ENCODE measurements around the gene PRKAA1. TPM values are rescaled to one million over a fixed set of nuclear protein-coding genes. Genes with fewer than 3 reads are reported as not detected.

Gene PRKAA1
- total and polyA plus RNA-seq, 2 of the 13 experiments (the other 11 are each of a cell fraction or from before 2014, with no cell fraction given), result 36.6 to 58.0 TPM

DNA sequence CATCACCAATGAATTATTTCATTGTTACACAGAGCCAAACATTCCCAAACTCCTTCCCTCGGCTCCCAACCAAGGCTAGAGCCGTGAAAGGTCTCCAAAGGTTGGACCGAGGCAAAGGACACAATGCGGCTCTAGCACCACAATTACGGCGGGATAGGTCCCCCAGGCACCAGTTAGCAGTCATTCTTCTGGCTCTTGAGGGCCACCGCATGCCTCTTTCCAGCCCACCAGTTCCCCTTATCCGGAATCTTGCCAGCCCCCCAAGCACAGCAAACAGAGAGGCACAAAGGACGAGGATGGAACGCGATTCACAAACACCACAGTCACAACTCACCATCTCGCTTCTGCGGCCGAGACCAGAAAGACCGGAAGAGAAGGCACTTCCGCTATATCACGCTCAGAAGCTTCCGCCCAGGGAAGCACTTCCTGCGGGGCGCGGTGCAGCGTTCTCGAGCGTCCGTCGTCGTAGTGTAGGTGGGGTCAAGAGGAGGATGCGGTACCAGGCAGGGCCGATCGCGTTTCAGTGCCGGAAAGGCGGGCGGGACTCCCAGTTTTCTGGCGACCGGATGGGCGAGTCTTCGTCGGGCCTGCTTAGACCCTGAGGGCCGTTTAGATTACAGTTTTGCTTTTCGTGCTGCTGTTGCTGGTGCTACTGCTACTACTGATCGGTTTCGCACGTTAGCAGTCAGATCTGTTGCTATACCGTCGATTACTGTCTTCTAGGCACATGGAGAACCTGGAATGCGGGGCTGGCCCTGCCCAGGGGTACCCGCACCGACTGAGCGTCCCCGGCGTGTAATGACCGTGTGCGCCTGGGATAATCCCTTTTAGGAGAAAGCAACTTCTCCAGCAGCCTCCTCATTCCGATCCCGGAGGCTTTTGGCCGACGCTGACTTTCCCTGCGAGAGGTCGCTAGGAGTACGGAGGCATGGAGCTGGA, 36.9 kb upstream of the PRKAA1 start, which contains the start of gene RPL37 (continued):
- TF ChIP-seq NFYB (CRISPR knock-in tag; IDR thresholded peaks at IDR 0.05) (peak; percentile 11; the same call in 1 of the 2 replicates), ZNF761 (CRISPR knock-in tag; conservative IDR thresholded peaks at IDR 0.05) (peak; percentile 96), ZNF354B (CRISPR knock-in tag; IDR thresholded peaks at IDR 0.05) (peak; percentile 49; the same call in 1 of the 2 replicates), ZSCAN25 (CRISPR knock-in tag; IDR thresholded peaks at IDR 0.05) (peak; percentile 68; the same call in 1 of the 2 replicates), ZNF331 (CRISPR knock-in tag; IDR thresholded peaks at IDR 0.05) (peak; percentile 93), ADNP (CRISPR knock-in tag; IDR thresholded peaks at IDR 0.05) (no peak), ETV6 (CRISPR knock-in tag; conservative IDR thresholded peaks at IDR 0.05) (peak; percentile 89; the same call in 1 of the 2 replicates), GZF1 (CRISPR knock-in tag; IDR thresholded peaks at IDR 0.05) (peak; percentile 95), ZBTB21 (CRISPR knock-in tag; IDR thresholded peaks at IDR 0.05) (peak; percentile 52; the same call in 1 of the 2 replicates), KAT7 (CRISPR knock-in tag; IDR thresholded peaks at IDR 0.05; ENCODE audit: borderline replicate concordance) (peak; percentile 90), CEBPB (IDR thresholded peaks at IDR 0.05; ENCODE audit: borderline replicate concordance, low read depth, low read length) (no peak), ZNF605 (CRISPR knock-in tag; IDR thresholded peaks at IDR 0.05) (peak; percentile 95), ZNF552 (CRISPR knock-in tag; IDR thresholded peaks at IDR 0.05; ENCODE audit: borderline replicate concordance) (peak; percentile 82; the same call in 1 of the 2 replicates), CC2D1A (CRISPR knock-in tag; IDR thresholded peaks at IDR 0.05) (no peak), JUND (CRISPR knock-in tag; IDR thresholded peaks at IDR 0.05) (peak; percentile 39; the same call in 1 of the 2 replicates), SATB2 (CRISPR knock-in tag; IDR thresholded peaks at IDR 0.05) (no peak), TCF7L2 (IDR thresholded peaks at IDR 0.05; ENCODE audit: low read depth, low read length) (no peak), SAFB2 (CRISPR knock-in tag; IDR thresholded peaks at IDR 0.05; ENCODE audit: borderline replicate concordance, low read depth) (peak; percentile 42; the same call in 1 of the 2 replicates), GABPB1 (CRISPR knock-in tag; IDR thresholded peaks at IDR 0.05) (peak; percentile 100), SP2 (CRISPR knock-in tag; IDR thresholded peaks at IDR 0.05) (peak; percentile 84), EZH2 (conservative IDR thresholded peaks at IDR 0.05; ENCODE audit: low read depth, low read length) (no peak), NKX3-1 (CRISPR knock-in tag; IDR thresholded peaks at IDR 0.05) (peak; percentile 84)
- TF ChIP-seq, protein P1, sequence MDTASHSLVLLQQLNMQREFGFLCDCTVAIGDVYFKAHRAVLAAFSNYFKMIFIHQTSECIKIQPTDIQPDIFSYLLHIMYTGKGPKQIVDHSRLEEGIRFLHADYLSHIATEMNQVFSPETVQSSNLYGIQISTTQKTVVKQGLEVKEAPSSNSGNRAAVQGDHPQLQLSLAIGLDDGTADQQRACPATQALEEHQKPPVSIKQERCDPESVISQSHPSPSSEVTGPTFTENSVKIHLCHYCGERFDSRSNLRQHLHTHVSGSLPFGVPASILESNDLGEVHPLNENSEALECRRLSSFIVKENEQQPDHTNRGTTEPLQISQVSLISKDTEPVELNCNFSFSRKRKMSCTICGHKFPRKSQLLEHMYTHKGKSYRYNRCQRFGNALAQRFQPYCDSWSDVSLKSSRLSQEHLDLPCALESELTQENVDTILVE (CRISPR knock-in tag; IDR thresholded peaks at IDR 0.05), result peak; percentile 98
- TF ChIP-seq, protein P2, sequence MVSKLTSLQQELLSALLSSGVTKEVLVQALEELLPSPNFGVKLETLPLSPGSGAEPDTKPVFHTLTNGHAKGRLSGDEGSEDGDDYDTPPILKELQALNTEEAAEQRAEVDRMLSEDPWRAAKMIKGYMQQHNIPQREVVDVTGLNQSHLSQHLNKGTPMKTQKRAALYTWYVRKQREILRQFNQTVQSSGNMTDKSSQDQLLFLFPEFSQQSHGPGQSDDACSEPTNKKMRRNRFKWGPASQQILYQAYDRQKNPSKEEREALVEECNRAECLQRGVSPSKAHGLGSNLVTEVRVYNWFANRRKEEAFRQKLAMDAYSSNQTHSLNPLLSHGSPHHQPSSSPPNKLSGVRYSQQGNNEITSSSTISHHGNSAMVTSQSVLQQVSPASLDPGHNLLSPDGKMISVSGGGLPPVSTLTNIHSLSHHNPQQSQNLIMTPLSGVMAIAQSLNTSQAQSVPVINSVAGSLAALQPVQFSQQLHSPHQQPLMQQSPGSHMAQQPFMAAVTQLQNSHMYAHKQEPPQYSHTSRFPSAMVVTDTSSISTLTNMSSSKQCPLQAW (CRISPR knock-in tag; IDR thresholded peaks at IDR 0.05), result peak; percentile 98
- TF ChIP-seq, protein P3, sequence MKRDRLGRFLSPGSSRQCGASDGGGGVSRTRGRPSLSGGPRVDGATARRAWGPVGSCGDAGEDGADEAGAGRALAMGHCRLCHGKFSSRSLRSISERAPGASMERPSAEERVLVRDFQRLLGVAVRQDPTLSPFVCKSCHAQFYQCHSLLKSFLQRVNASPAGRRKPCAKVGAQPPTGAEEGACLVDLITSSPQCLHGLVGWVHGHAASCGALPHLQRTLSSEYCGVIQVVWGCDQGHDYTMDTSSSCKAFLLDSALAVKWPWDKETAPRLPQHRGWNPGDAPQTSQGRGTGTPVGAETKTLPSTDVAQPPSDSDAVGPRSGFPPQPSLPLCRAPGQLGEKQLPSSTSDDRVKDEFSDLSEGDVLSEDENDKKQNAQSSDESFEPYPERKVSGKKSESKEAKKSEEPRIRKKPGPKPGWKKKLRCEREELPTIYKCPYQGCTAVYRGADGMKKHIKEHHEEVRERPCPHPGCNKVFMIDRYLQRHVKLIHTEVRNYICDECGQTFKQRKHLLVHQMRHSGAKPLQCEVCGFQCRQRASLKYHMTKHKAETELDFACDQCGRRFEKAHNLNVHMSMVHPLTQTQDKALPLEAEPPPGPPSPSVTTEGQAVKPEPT (CRISPR knock-in tag; IDR thresholded peaks at IDR 0.05; ENCODE audit: low read depth), result 0 out of 2 replicates have a peak, but pooled peaks have one; percentile 31

Measured in HepG2 (cell line).